ENCODE measurements around the gene ECE1. TPM values are rescaled to one million over a fixed set of nuclear protein-coding genes. Genes with fewer than 3 reads are reported as not detected.

ECE1 gene
- total and polyA plus RNA-seq, 10 of the 15 experiments (the other 5 are each of a cell fraction or from before 2014, with no cell fraction given): 0.97 to 81.0 (median 37.0) TPM

DNA sequence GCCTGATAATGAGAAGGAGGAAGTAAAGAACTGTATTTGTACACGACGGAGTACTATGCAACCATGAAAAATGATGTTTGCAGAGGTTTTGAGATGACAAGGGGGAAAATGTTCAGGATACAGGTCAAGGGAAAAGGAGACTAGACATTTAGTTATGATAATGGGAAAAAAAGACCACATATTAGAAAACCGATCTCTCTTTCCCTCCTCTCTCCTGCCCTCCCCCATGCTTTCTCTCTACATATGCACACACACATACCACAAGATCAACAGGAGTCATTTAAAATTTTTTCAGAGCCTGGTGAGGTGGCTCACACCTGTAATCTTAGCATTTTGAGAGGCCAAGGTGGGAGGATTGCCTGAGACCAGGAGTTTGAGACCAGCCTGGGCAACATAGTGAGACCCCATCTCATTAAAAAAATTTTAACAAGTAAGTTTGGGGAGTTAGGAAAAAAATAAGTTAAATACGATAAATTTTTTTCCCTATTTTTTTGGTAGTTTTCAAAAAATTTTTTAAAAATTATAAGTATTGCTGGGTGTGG, 44.5 kb downstream of the ECE1 start (continued):
- no peak for TF ChIP-seq ZBTB40 (IDR thresholded peaks at IDR 0.05; ENCODE audit: borderline replicate concordance)
- no peak for TF ChIP-seq SUPT20H (IDR thresholded peaks at IDR 0.05; ENCODE audit: borderline replicate concordance, control insufficient read depth, low read depth, low read length)

DNA sequence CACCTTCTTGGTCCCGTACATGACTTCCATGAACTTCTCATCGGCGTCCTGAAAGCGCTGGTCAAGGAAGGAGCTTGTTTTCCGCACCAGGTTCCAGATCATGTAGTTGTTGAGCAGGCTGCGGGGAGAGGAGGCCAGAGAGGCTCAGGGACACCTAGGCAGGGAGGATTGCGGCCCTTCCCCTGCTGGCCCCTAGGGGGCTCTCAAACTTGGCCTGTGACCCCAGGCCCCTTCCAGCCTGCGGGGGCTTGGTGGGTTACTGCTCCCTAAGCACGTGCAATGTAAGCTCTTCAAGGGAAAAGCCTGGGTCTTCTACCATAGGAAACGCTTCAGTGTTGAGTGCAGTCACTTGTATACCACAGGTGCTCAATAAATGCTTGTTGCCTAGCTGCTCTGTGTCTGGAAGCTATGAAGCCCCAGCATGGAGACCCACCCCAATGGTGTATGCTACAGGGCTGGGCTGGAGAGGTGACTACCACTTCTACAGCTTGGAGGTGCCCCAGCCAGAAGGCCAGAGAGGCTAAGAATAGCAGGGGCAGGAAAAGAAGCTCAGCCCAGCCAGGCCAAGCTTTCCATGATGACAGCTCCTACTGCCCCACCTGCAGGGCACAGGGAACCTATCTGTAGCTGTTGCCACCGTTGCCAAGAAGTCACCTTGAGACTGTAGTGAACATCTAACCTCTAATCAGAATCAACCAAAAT, 45.1 kb downstream of the ECE1 start:
- Histone ChIP-seq H3K36me3 (ENCODE audit: control insufficient read depth in 2 of 2, insufficient read depth in 2 of 2, low read length in 1 of 2) (peaks cover 8 to 10% of the 10 kb centered on the region in 2 experiments; a peak in 3 of 4 replicates), H3K79me2 (ENCODE audit: control insufficient read depth, insufficient read depth, low read length) (no peaks in the 10 kb centered on the region), H3K9me3 (replicated peaks; ENCODE audit: control insufficient read depth, insufficient read depth, low read length) (no peaks in the 10 kb centered on the region), H2AFZ (ENCODE audit: control insufficient read depth, low read depth, low read length) (no peak overlapping the region), H3K4me2 (ENCODE audit: control insufficient read depth, insufficient read depth) (no peak overlapping the region), H3K4me1 (ENCODE audit: control insufficient read depth, insufficient read depth, low read length) (no peaks in the 10 kb centered on the region), H3K27ac (ENCODE audit: control insufficient read depth, insufficient read depth) (no peak overlapping the region), H3K4me3 (no peak overlapping the region), H4K20me1 (ENCODE audit: control insufficient read depth, insufficient read depth) (no peaks in the 10 kb centered on the region), H3K9ac (ENCODE audit: control insufficient read depth, insufficient read depth, low read length) (no peak overlapping the region), H3K27me3 (replicated peaks in 1 of 2; ENCODE audit: control insufficient read depth in 2 of 2, insufficient read depth in 2 of 2, low read length in 1 of 2) (no peaks in the 10 kb centered on the region)
- ChIA-PET RAD21 (ENCODE audit: unreplicated experiment) (interaction anchor here (0.7 kb wide), 1 partner anchor 123 kb away, joined by 3 read pairs; no protein-coding TSS in a partner anchor), CTCF (interaction anchor here (0.6 to 3.8 kb wide), 7 partner anchors 9 to 123 kb away, joined by 3 to 13 read pairs (median 6); no protein-coding TSS in a partner anchor), POLR2A (no interaction called here), SMC1A (ENCODE audit: uncharacterized antibody, unreplicated experiment) (interaction anchor here (1.3 to 2.9 kb wide), 2 partner anchors 42 to 123 kb away, joined by 4 to 10 read pairs; no protein-coding TSS in a partner anchor)
- intact Hi-C loops (cut with micrococcal nuclease; ENCODE audit: unreplicated experiment): no loop called here
- BruUV-seq (replicated peaks): no TSS peak
- FAIRE-seq: no peak
- peak in 2 of 3 experiments; percentile 44 to 52; a peak in 4 of 6 replicates for TF ChIP-seq CTCF (IDR thresholded peaks at IDR 0.05 in 2 of 3, conservative IDR thresholded peaks at IDR 0.05 in 1 of 3; ENCODE audit: control insufficient read depth in 2 of 3, extremely low read depth in 1 of 3, insufficient read depth in 1 of 3, low read depth in 3 of 3, low read length in 3 of 3)
- TF ChIP-seq RUNX3 (IDR thresholded peaks at IDR 0.05; ENCODE audit: low read length): no peak
- TF ChIP-seq EED (IDR thresholded peaks at IDR 0.05; ENCODE audit: low read depth): no peak
- peak; percentile 53; the same call in 2 of the 3 replicates for ATAC-seq
- in situ Hi-C loops (cut with MboI): no loop called here
- 73% methylated on average over 11 of the region's 11 CpGs for WGBS (ENCODE audit: insufficient coverage, insufficient replicate concordance, low lambda C conversion rate, missing lambda C conversion rate)
- DNase-seq (ENCODE audit: low read depth, low spot score): no peak

All from GM12878 (cell line).